GM23338 (cell line): ENCODE measurements around the gene NPM1. TPM values are rescaled to one million over a fixed set of nuclear protein-coding genes. Genes with fewer than 3 reads are reported as not detected.

Source experiments
- ATAC-seq: fragments of 200-7000 bp; cut with Tn5 transposase; 3 replicates; pipeline ENCODE4 v1.9.1; 2020
- DNase-seq: peaks from one replicate; pipeline ENCODE4 v3.0.0-alpha.2; 2015; ENCODE audit warnings: low spot score
- H2AFZ ChIP-seq: fragments of 200-600 bp; sonication (generic); 2 replicates; pipeline ENCODE4 v1.8.0; 2016; ENCODE audit warnings: antibody characterized with exemption, mild to moderate bottlenecking, moderate library complexity
- H3F3A ChIP-seq: fragments of 200-600 bp; sonication (generic); replicated peaks from 2 replicates; pipeline ENCODE4 v1.8.0; 2017; ENCODE audit warnings: antibody characterized with exemption, mixed run types, low read depth
- H3K27ac ChIP-seq: fragments of 200-600 bp; sonication (generic); 2 replicates; pipeline ENCODE4 v1.6.1; 2016; ENCODE audit warnings: low read depth
- H3K27me3 ChIP-seq: fragments of 200-600 bp; sonication (generic); 2 replicates; pipeline ENCODE4 v1.8.0; 2016; ENCODE audit warnings: mild to moderate bottlenecking, mixed run types, moderate library complexity; ENCODE audit not compliant: insufficient read depth
- H3K36me3 ChIP-seq: fragments of 200-600 bp; sonication (generic); 2 replicates; pipeline ENCODE4 v1.8.0; 2016; ENCODE audit warnings: mild to moderate bottlenecking; ENCODE audit not compliant: insufficient read depth
- H3K4me1 ChIP-seq: fragments of 200-600 bp; sonication (generic); 2 replicates; pipeline ENCODE4 v1.8.0; 2016; ENCODE audit warnings: mild to moderate bottlenecking, moderate library complexity; ENCODE audit not compliant: insufficient read depth
- H3K4me2 ChIP-seq: fragments of 200-600 bp; sonication (generic); 2 replicates; pipeline ENCODE4 v1.7.1; 2017; ENCODE audit warnings: mixed run types
- H3K4me3 ChIP-seq: fragments of 200-600 bp; sonication (generic); 2 replicates; pipeline ENCODE4 v1.6.1; 2016; ENCODE audit warnings: mixed run types
- H3K79me2 ChIP-seq: fragments of 200-600 bp; sonication (generic); replicated peaks from 2 replicates; pipeline ENCODE4 v1.8.0; 2017; ENCODE audit warnings: mild to moderate bottlenecking; ENCODE audit not compliant: insufficient read depth
- H3K9me2 ChIP-seq: fragments of 200-600 bp; sonication (generic); 2 replicates; pipeline ENCODE4 v1.8.0; 2017; ENCODE audit not compliant: insufficient read depth
- H4K20me1 ChIP-seq: fragments of 200-600 bp; sonication (generic); replicated peaks from 2 replicates; pipeline ENCODE4 v1.8.0; 2017; ENCODE audit warnings: mild to moderate bottlenecking; ENCODE audit not compliant: insufficient read depth
- H3K27ac Mint-ChIP-seq: 2 replicates; pipeline ENCODE4 v1.8.0; 2020; ENCODE audit warnings: inconsistent platforms, mild to moderate bottlenecking, moderate library complexity, mixed read lengths
- H3K27me3 Mint-ChIP-seq: 3 replicates; pipeline ENCODE4 v1.8.0; 2022; ENCODE audit warnings: low read depth, mild to moderate bottlenecking, moderate library complexity, mixed read lengths, inconsistent platforms; ENCODE audit not compliant: insufficient read depth, poor library complexity
- H3K36me3 Mint-ChIP-seq: 3 replicates; pipeline ENCODE4 v1.8.0; 2021; ENCODE audit warnings: low read depth, mild to moderate bottlenecking, inconsistent platforms, moderate library complexity, mixed read lengths
- H3K4me1 Mint-ChIP-seq: 3 replicates; pipeline ENCODE4 v1.8.0; 2020; ENCODE audit warnings: mild to moderate bottlenecking, inconsistent platforms, mixed read lengths
- H3K4me3 Mint-ChIP-seq: 3 replicates; pipeline ENCODE4 v1.8.0; 2021; ENCODE audit warnings: moderate library complexity, mild to moderate bottlenecking, inconsistent platforms, mixed read lengths
- H3K9me3 Mint-ChIP-seq: 3 replicates; pipeline ENCODE4 v1.8.0; 2020; ENCODE audit warnings: moderate library complexity, mild to moderate bottlenecking, inconsistent platforms, mixed read lengths
- CREB1 ChIP-seq: fragments of 250-450 bp; sonication (Bioruptor Pico); IDR thresholded peaks from 2 replicates; pipeline ENCODE4 v1.5.0; 2020; ENCODE audit warnings: low read depth, mild to moderate bottlenecking, moderate library complexity
- EZH2 ChIP-seq: fragments of 200-600 bp; sonication (generic); IDR thresholded peaks from one replicate; pipeline ENCODE4 v1.8.0; 2017; ENCODE audit warnings: antibody characterized with exemption, mild to moderate bottlenecking, low read depth; ENCODE audit not compliant: unreplicated experiment
- EZH2phosphoT487 ChIP-seq: fragments of 200-600 bp; sonication (generic); IDR thresholded peaks from one replicate; pipeline ENCODE4 v1.8.1; 2018; ENCODE audit warnings: antibody characterized with exemption; ENCODE audit not compliant: unreplicated experiment
- JUNB ChIP-seq: IDR thresholded peaks from one replicate; pipeline ENCODE4 v1.6.1; 2016; ENCODE audit warnings: antibody characterized with exemption; ENCODE audit not compliant: unreplicated experiment
- NANOG ChIP-seq: IDR thresholded peaks from 2 replicates; pipeline ENCODE4 v1.6.1; 2016; ENCODE audit warnings: antibody characterized with exemption, borderline replicate concordance
- POLR2AphosphoS5 ChIP-seq: IDR thresholded peaks from 2 replicates; pipeline ENCODE4 v1.6.1; 2016; ENCODE audit warnings: antibody characterized with exemption, low read depth
- STAT1 ChIP-seq: IDR thresholded peaks from one replicate; pipeline ENCODE4 v1.6.1; 2016; ENCODE audit warnings: antibody characterized with exemption; ENCODE audit not compliant: unreplicated experiment
- ZNF114 ChIP-seq: fragments of 250-450 bp; sonication (Bioruptor Pico); IDR thresholded peaks from 2 replicates; pipeline ENCODE4 v1.5.0; 2020; ENCODE audit warnings: mild to moderate bottlenecking, moderate library complexity
- ZNF331 ChIP-seq: fragments of 250-450 bp; sonication (Bioruptor Pico); IDR thresholded peaks from 2 replicates; pipeline ENCODE4 v1.5.0; 2020; ENCODE audit warnings: low read depth, mild to moderate bottlenecking, moderate library complexity
- polyA plus RNA-seq: library from polyadenylated mRNA; unstranded; fragments of >200 nt; fragmentation: Nextera tagmentation; extraction: Ambion mirVana; gene quantifications from 2 replicates; pipeline ENCODE4 v1.2.1, GENCODE V29; 2016
- total RNA-seq: library from RNA; depleted of rRNA; stranded (reverse); fragments of >200 nt; shearing (Covaris generic); gene quantifications from 2 replicates; pipeline ENCODE4 v1.2.3, GENCODE V29; 2014
- TF ChIP-seq, protein P1 (sequence below), 2 experiments: fragments of 200-600 bp in 1 of 2; sonication (generic) in 1 of 2; conservative IDR thresholded peaks; 2 replicates each; pipeline versions ENCODE4 v1.5.1 to v1.6.1; 2016 to 2017; ENCODE audit warnings: antibody characterized with exemption in 2 of 2, low read depth in 2 of 2, mild to moderate bottlenecking in 2 of 2, moderate library complexity in 1 of 2
- TF ChIP-seq, protein P2 (sequence below): IDR thresholded peaks from one replicate; pipeline ENCODE4 v1.6.1; 2018; ENCODE audit warnings: antibody characterized with exemption; ENCODE audit not compliant: unreplicated experiment
- TF ChIP-seq, protein P3 (sequence below): IDR thresholded peaks from 2 replicates; pipeline ENCODE4 v1.6.1; 2016; ENCODE audit warnings: antibody characterized with exemption
- TF ChIP-seq, protein P4 (sequence below): fragments of 250-450 bp; sonication (Bioruptor Pico); IDR thresholded peaks from 2 replicates; pipeline ENCODE4 v1.5.0; 2020; ENCODE audit warnings: mild to moderate bottlenecking, moderate library complexity

NPM1 gene
- total and polyA plus RNA-seq, 2 experiments from 2014 or later = 3,739 to 5,242 TPM

DNA sequence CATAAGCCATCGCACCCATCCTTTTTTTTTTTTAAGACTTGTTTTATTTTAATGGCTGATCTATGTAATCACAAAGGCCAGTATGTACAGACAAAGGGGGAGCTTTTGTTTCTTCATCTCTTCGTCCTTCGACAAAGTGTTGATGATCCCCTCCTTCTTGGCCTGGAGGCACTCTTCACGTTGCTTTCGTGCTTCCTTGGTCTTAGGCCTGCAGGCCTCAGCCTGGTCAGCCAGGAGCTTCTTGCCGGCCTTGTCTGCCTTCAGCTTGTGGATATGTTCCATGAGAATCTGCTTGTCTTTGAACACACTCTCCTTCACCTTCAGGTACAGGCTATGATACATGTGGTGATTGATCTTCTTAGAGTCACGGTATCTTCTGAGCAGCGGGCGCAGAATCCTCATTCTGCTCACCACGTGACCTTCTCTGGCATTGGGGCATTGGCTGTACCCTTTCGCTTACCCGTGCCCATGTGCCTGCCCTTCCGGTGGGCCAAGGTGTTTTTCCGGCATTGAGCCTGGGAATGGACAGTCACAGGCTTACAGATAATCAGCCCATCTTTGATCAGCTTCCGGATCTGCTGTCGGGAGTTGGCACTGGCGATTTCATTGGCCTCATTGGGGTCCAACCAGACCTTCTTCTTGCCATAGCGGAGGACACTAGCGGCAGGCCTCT is 42.6 kb upstream of the NPM1 start:
- Histone ChIP-seq H4K20me1 (no peaks in the 10 kb centered on the region), H2AFZ (no peak overlapping the region), H3K9me2 (no peaks in the 10 kb centered on the region), H3F3A (no peaks in the 10 kb centered on the region), H3K27me3 (no peaks in the 10 kb centered on the region), H3K4me1 (no peaks in the 10 kb centered on the region), H3K4me2 (no peak overlapping the region), H3K36me3 (no peaks in the 10 kb centered on the region), H3K79me2 (no peaks in the 10 kb centered on the region), H3K27ac (no peak overlapping the region), H3K4me3 (no peak overlapping the region)
- DNase-seq = no peak
- Mint-ChIP-seq H3K36me3 (no peaks in the 10 kb centered on the region), H3K9me3 (no peaks in the 10 kb centered on the region; the same call in 2 of the 3 replicates), H3K27ac (no peak overlapping the region), H3K27me3 (peaks cover 9% of the 10 kb centered on the region), H3K4me3 (no peak overlapping the region), H3K4me1 (no peaks in the 10 kb centered on the region)
- ATAC-seq = no peak
- TF ChIP-seq ZNF331 (CRISPR knock-in tag) = no peak
- TF ChIP-seq CREB1 (CRISPR knock-in tag) = no peak
- TF ChIP-seq, protein P1, sequence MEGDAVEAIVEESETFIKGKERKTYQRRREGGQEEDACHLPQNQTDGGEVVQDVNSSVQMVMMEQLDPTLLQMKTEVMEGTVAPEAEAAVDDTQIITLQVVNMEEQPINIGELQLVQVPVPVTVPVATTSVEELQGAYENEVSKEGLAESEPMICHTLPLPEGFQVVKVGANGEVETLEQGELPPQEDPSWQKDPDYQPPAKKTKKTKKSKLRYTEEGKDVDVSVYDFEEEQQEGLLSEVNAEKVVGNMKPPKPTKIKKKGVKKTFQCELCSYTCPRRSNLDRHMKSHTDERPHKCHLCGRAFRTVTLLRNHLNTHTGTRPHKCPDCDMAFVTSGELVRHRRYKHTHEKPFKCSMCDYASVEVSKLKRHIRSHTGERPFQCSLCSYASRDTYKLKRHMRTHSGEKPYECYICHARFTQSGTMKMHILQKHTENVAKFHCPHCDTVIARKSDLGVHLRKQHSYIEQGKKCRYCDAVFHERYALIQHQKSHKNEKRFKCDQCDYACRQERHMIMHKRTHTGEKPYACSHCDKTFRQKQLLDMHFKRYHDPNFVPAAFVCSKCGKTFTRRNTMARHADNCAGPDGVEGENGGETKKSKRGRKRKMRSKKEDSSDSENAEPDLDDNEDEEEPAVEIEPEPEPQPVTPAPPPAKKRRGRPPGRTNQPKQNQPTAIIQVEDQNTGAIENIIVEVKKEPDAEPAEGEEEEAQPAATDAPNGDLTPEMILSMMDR (conservative IDR thresholded peaks at IDR 0.05; ENCODE audit: low read depth in 2 of 2) = no peak
- TF ChIP-seq, protein P2, sequence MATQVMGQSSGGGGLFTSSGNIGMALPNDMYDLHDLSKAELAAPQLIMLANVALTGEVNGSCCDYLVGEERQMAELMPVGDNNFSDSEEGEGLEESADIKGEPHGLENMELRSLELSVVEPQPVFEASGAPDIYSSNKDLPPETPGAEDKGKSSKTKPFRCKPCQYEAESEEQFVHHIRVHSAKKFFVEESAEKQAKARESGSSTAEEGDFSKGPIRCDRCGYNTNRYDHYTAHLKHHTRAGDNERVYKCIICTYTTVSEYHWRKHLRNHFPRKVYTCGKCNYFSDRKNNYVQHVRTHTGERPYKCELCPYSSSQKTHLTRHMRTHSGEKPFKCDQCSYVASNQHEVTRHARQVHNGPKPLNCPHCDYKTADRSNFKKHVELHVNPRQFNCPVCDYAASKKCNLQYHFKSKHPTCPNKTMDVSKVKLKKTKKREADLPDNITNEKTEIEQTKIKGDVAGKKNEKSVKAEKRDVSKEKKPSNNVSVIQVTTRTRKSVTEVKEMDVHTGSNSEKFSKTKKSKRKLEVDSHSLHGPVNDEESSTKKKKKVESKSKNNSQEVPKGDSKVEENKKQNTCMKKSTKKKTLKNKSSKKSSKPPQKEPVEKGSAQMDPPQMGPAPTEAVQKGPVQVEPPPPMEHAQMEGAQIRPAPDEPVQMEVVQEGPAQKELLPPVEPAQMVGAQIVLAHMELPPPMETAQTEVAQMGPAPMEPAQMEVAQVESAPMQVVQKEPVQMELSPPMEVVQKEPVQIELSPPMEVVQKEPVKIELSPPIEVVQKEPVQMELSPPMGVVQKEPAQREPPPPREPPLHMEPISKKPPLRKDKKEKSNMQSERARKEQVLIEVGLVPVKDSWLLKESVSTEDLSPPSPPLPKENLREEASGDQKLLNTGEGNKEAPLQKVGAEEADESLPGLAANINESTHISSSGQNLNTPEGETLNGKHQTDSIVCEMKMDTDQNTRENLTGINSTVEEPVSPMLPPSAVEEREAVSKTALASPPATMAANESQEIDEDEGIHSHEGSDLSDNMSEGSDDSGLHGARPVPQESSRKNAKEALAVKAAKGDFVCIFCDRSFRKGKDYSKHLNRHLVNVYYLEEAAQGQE = no peak
- TF ChIP-seq EZH2 = no peak
- no peak for TF ChIP-seq NANOG
- TF ChIP-seq, protein P3, sequence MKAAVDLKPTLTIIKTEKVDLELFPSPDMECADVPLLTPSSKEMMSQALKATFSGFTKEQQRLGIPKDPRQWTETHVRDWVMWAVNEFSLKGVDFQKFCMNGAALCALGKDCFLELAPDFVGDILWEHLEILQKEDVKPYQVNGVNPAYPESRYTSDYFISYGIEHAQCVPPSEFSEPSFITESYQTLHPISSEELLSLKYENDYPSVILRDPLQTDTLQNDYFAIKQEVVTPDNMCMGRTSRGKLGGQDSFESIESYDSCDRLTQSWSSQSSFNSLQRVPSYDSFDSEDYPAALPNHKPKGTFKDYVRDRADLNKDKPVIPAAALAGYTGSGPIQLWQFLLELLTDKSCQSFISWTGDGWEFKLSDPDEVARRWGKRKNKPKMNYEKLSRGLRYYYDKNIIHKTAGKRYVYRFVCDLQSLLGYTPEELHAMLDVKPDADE = no peak
- TF ChIP-seq STAT1 = no peak
- TF ChIP-seq JUNB = no peak
- TF ChIP-seq, protein P4, sequence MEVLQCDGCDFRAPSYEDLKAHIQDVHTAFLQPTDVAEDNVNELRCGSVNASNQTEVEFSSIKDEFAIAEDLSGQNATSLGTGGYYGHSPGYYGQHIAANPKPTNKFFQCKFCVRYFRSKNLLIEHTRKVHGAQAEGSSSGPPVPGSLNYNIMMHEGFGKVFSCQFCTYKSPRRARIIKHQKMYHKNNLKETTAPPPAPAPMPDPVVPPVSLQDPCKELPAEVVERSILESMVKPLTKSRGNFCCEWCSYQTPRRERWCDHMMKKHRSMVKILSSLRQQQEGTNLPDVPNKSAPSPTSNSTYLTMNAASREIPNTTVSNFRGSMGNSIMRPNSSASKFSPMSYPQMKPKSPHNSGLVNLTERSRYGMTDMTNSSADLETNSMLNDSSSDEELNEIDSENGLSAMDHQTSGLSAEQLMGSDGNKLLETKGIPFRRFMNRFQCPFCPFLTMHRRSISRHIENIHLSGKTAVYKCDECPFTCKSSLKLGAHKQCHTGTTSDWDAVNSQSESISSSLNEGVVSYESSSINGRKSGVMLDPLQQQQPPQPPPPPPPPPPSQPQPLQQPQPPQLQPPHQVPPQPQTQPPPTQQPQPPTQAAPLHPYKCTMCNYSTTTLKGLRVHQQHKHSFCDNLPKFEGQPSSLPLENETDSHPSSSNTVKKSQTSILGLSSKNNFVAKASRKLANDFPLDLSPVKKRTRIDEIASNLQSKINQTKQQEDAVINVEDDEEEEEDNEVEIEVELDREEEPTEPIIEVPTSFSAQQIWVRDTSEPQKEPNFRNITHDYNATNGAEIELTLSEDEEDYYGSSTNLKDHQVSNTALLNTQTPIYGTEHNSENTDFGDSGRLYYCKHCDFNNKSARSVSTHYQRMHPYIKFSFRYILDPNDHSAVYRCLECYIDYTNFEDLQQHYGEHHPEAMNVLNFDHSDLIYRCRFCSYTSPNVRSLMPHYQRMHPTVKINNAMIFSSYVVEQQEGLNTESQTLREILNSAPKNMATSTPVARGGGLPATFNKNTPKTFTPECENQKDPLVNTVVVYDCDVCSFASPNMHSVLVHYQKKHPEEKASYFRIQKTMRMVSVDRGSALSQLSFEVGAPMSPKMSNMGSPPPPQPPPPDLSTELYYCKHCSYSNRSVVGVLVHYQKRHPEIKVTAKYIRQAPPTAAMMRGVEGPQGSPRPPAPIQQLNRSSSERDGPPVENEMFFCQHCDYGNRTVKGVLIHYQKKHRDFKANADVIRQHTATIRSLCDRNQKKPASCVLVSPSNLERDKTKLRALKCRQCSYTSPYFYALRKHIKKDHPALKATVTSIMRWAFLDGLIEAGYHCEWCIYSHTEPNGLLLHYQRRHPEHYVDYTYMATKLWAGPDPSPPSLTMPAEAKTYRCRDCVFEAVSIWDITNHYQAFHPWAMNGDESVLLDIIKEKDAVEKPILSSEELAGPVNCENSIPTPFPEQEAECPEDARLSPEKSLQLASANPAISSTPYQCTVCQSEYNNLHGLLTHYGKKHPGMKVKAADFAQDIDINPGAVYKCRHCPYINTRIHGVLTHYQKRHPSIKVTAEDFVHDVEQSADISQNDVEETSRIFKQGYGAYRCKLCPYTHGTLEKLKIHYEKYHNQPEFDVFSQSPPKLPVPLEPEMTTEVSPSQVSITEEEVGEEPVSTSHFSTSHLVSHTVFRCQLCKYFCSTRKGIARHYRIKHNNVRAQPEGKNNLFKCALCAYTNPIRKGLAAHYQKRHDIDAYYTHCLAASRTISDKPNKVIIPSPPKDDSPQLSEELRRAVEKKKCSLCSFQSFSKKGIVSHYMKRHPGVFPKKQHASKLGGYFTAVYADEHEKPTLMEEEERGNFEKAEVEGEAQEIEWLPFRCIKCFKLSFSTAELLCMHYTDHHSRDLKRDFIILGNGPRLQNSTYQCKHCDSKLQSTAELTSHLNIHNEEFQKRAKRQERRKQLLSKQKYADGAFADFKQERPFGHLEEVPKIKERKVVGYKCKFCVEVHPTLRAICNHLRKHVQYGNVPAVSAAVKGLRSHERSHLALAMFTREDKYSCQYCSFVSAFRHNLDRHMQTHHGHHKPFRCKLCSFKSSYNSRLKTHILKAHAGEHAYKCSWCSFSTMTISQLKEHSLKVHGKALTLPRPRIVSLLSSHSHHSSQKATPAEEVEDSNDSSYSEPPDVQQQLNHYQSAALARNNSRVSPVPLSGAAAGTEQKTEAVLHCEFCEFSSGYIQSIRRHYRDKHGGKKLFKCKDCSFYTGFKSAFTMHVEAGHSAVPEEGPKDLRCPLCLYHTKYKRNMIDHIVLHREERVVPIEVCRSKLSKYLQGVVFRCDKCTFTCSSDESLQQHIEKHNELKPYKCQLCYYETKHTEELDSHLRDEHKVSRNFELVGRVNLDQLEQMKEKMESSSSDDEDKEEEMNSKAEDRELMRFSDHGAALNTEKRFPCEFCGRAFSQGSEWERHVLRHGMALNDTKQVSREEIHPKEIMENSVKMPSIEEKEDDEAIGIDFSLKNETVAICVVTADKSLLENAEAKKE = no peak
- no peak for TF ChIP-seq EZH2phosphoT487
- no peak for TF ChIP-seq ZNF114
- TF ChIP-seq POLR2AphosphoS5 = no peak
